ENCODE results near the gene ALPP.
"Not testable (repeated sequence)": the region's sequence is repeated elsewhere in the genome, so short reads cannot be mapped to it uniquely, and the experiment has no call there.

ALPP gene

GRCh38 chr2:232419245-232420072 lies 40.9 kb downstream of the ALPP start:
- DNase-seq (ENCODE audit: low spot score): no peak
- FAIRE-seq: no peak

- DNase-seq (ENCODE audit: low spot score): no peak
- FAIRE-seq: no peak
Observed at GRCh38 chr2:232420073-232420454, 41.5 kb downstream of the ALPP start.

- FAIRE-seq (no peak), DNase-seq (ENCODE audit: low spot score) (no peak)
Observed at GRCh38 chr2:232420463-232421188, 42.1 kb downstream of the ALPP start.

- FAIRE-seq: no peak
- DNase-seq (ENCODE audit: low spot score): no peak
Observed at GRCh38 chr2:232421189-232421785, 42.7 kb downstream of the ALPP start.

DNA sequence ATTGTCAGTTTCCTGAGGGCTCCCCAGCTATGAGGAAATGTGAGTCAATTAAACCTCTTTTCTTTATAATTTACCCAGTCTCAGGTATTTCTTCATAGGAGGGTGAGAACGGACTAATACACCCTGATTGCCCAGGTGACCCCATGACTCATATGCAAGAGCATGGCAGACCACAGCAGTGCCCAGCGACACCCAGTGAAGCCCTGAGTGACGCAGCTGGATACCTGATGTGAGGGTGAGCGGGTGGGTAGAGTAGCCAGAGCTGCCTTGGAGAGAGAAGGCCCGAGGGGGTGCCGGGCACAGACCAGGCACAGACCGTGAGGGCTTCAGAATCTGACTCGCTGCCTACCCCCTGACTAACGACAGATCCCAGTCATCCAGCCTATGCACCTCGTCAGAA lies 43.5 kb downstream of the ALPP start:
- FAIRE-seq: no peak
- DNase-seq (ENCODE audit: low spot score): no peak

DNA sequence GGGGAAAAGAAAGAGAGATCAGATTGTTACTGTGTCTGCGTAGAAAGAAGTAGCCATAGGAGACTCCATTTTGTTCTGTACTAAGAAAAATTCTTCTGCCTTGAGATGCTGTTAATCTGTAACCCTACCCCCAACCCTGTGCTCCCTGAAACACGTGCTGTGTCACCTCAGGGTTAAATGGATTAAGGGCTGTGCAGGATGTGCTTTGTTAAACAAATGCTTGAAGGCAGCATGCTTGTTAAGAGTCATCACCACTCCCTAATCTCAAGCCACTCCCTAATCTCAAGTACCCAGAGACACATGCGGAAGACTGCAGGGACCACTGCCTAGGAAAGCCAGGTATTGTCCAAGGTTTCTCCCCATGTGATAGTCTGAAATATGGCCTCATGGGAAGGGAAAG lies 44.4 kb downstream of the ALPP start:
- DNase-seq (ENCODE audit: low spot score); FAIRE-seq: not testable (repeated sequence)

DNA sequence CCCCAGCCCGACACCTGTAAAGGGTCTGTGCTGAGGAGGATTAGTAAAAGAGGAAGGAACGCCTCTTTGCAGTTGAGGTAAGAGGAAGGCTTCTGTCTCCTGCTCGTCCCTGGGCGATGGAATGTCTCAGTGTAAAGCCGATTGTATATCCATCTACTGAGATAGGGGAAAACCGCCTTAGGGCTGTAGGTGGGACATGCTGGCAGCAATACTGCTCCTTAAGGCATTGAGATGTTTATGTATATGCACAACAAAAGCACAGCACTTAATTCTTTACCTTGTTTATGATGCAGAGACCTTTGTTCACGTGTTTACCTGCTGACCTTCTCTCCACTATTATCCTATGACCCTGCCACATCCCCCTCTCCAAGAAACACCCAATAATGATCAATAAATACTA lies 44.9 kb downstream of the ALPP start:
- FAIRE-seq; DNase-seq (ENCODE audit: low spot score): not testable (repeated sequence)

- no peak for DNase-seq (ENCODE audit: low spot score)
- FAIRE-seq: no peak
Observed at GRCh38 chr2:232431705-232432590, 53.4 kb downstream of the ALPP start.
